Upper lobe of left lung (tissue), 6 donors: ENCODE results near the gene SMCHD1. TPM values are rescaled to one million over a fixed set of nuclear protein-coding genes. Genes with fewer than 3 reads are reported as not detected.
A peak's percentile ranks its signal among the peaks of the same experiment; 100 is the strongest.
"Not testable (repeated sequence)": the region's sequence is repeated elsewhere in the genome, so short reads cannot be mapped to it uniquely, and the experiment has no call there.

Experiments
- ATAC-seq, 2 donors: fragments of 200-7000 bp; cut with Tn5 transposase; one replicate each; pipeline ENCODE4 v1.9.1; 2022; ENCODE audit warnings: mild to moderate bottlenecking in 2 of 2, moderate library complexity in 2 of 2; ENCODE audit not compliant: low FRiP score in 2 of 2
- DNase-seq, 2 donors: peaks; one replicate each; pipeline ENCODE4 v3.0.0-alpha.2; 2019 to 2020
- H3K27ac ChIP-seq, 4 donors: fragments of 200-600 bp; sonication (generic); one replicate each; pipeline ENCODE4 v1.5.1; 2016 to 2019
- H3K27me3 ChIP-seq, 4 donors: fragments of 200-600 bp; sonication (generic); one replicate each; pipeline ENCODE4 v1.5.1; 2017 to 2019
- H3K36me3 ChIP-seq, 4 donors: fragments of 200-600 bp; sonication (generic); one replicate each; pipeline ENCODE4 v1.5.1; 2016 to 2019
- H3K4me1 ChIP-seq, 4 donors: fragments of 200-600 bp; sonication (generic); one replicate each; pipeline ENCODE4 v1.5.1; 2018 to 2019
- H3K4me3 ChIP-seq, 4 donors: fragments of 200-600 bp; sonication (generic); one replicate each; pipeline ENCODE4 v1.5.1; 2017 to 2019; ENCODE audit warnings: mild to moderate bottlenecking in 2 of 4, moderate library complexity in 1 of 4
- H3K9me3 ChIP-seq, 4 donors: fragments of 200-600 bp; sonication (generic); one replicate each; pipeline ENCODE4 v1.5.1; 2018 to 2019
- EP300 ChIP-seq, 4 donors: sonication (generic); formaldehyde crosslinking; IDR thresholded peaks; one replicate each; pipeline ENCODE4 v1.5.1; 2017; ENCODE audit warnings: antibody characterized with exemption in 4 of 4, control low read depth in 2 of 4
- POLR2A ChIP-seq, 4 donors: fragments of 450-650 bp; IDR thresholded peaks; one replicate each; pipeline ENCODE4 v1.5.1; 2016 to 2017; ENCODE audit warnings: antibody characterized with exemption in 4 of 4, mild to moderate bottlenecking in 2 of 4
- POLR2AphosphoS5 ChIP-seq, 2 donors: sonication (generic); formaldehyde crosslinking; IDR thresholded peaks; one replicate each; pipeline ENCODE4 v1.5.1; 2017; ENCODE audit warnings: antibody characterized with exemption in 2 of 2
- WGBS, 2 donors: methylation state at CpG; one replicate each; pipeline ENCODE4 v1.1.5; 2017 to 2018; 5-methylcytosine and 5-hydroxymethylcytosine counted together
- total RNA-seq, 6 donors: library from RNA; depleted of rRNA in 4 of 6; stranded (reverse); fragments of >200 nt in 4 of 6; gene quantifications; one replicate each; pipeline versions ENCODE4 v1.1.0 to v1.2.1, GENCODE V29; 2016 to 2021
- TF ChIP-seq, protein P1 (sequence below), 6 experiments: fragments of 450-650 bp in 4 of 6; fragments of 200-600 bp in 2 of 6; sonication (generic) in 2 of 6; IDR thresholded peaks; one replicate each; pipeline ENCODE4 v1.5.1; 2016 to 2019; ENCODE audit warnings: antibody characterized with exemption in 6 of 6
- donor health status: DM: no; HTN: no; CAD: no; lungs with moderate emphysema.
- donor health status: DM: no; HTN: yes; CAD: no; lungs with severe emphysema.

SMCHD1 gene
- total RNA-seq, 6 donors from 2014 or later: 39.2 to 157 (median 58.9) TPM

DNA sequence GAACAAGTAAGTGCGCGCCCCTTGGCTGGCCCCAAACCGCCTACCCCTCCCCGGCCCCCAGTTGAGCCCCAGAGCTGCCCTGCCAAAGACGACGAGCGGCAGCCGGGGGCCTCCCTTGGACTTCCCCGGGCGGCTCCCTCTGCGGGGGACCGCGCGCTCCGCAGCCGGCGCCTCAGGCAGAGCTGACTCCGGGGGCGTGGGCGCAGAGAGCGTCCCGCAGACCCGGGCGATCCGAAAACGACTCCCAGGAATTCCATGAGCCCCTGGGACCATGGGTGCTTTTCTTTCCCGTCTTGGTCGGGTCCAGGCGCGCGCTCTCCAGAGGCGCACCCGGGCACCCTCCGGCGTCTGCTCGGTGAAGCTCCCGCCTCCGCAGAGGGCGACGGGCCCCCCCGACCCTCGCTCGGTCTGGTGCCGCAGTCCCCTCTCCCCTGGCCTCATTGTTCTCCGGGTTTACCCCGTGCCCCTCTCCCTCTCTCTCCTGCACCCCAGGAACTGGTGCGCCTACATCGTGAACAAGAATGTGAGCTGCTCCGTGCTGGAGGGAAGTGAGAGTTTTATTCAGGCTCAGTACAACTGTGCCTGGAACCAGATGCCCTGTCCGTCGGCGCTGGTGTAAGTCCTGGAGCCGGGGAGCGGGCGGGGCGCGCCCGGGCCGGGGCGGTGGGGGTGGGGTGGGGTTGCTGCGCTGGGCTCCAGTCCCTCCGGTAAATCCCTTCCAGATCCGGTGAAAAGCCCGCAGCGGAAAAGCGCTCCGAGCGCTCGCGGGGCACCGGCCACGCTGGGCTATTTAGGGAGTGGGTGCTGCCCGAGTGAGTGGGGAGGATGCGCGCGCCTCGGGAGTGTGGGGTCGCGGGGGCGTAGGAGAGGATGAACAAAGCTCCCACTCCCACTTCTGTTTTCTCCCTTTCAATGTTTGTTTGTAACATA lies 192.1 kb downstream of the SMCHD1 start:
- ATAC-seq (peak; percentile 17 to 67), DNase-seq (peak in 1 of 2 donors; percentile 88)
- H3K4me1 ChIP-seq: peaks cover 15 to 35% (median 22%) of the 10 kb centered on the region in 4 donors
- TF ChIP-seq, protein P1, sequence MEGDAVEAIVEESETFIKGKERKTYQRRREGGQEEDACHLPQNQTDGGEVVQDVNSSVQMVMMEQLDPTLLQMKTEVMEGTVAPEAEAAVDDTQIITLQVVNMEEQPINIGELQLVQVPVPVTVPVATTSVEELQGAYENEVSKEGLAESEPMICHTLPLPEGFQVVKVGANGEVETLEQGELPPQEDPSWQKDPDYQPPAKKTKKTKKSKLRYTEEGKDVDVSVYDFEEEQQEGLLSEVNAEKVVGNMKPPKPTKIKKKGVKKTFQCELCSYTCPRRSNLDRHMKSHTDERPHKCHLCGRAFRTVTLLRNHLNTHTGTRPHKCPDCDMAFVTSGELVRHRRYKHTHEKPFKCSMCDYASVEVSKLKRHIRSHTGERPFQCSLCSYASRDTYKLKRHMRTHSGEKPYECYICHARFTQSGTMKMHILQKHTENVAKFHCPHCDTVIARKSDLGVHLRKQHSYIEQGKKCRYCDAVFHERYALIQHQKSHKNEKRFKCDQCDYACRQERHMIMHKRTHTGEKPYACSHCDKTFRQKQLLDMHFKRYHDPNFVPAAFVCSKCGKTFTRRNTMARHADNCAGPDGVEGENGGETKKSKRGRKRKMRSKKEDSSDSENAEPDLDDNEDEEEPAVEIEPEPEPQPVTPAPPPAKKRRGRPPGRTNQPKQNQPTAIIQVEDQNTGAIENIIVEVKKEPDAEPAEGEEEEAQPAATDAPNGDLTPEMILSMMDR (IDR thresholded peaks at IDR 0.05): no peak
- no peak for TF ChIP-seq POLR2AphosphoS5 (IDR thresholded peaks at IDR 0.05)
- no peak for TF ChIP-seq EP300 (IDR thresholded peaks at IDR 0.05)
- TF ChIP-seq POLR2A (IDR thresholded peaks at IDR 0.05): no peak
- H3K27ac ChIP-seq: peak overlapping the region; percentile 54 to 85 (median 82)
- WGBS, 2 donors: 0% methylated on average over 14 to 54 of the region's 80 CpGs
- no peaks in the 10 kb centered on the region for H3K9me3 ChIP-seq
- no peaks in the 10 kb centered on the region for H3K36me3 ChIP-seq
- H3K27me3 ChIP-seq: peaks cover 0 to 13% (median 8%) of the 10 kb centered on the region in 4 donors
- peak overlapping the region; percentile 15 to 58 (median 54) for H3K4me3 ChIP-seq

DNA sequence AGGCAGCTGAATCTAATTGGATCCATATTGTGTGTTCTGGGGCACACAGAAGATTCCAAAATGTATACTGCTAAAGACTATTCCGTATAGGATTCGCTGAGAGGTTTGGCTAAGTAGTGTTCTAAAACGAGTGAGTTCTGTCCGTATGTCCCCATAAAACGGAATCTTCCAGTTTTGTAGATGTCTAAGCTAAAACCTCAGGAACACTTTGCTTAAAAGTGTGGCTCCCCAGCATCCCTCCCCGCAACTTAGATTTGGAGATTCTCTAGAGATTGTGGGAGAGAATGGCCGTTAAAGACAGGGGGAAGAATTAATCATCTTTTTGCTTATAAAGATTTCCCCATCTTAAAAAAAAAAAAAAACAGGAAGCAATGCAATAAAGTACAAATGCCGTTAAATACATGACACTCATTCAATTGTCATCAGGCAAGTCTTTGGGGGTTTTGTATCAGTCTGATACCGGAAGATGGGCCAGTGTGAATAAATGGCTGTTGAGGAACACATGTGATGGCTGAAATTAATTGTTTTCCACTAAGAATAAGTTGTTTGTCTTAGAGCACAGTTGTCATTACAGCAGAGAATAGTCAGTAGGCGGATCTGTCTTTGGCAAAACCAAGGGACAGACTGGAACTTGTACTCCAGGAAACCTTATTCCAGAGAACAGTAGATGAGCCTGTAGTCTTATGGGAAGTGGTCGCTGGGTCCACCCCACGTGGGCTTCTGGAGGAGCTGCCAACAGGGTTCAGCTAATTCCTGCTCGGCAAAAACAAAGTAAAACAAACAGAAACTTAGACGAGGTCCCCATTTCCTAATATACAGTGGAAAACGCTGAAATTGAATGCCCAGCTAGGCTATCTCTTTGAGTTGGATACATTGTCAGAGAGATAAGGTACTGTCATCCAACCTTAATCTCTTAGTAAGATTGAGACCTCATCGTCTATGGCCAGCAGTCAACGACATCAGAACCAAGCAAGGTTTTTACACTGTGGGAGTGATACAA lies 193.0 kb downstream of the SMCHD1 start:
- ATAC-seq (no peak), DNase-seq (no peak)
- peaks cover 0 to 13% (median 8%) of the 10 kb centered on the region in 4 donors for H3K27me3 ChIP-seq
- 23 to 26% methylated on average over 17 of the region's 17 CpGs for WGBS, 2 donors
- H3K9me3 ChIP-seq: no peaks in the 10 kb centered on the region
- peak overlapping the region in 3 of 4 donors; percentile 53 to 58 (median 54) for H3K4me3 ChIP-seq
- H3K36me3 ChIP-seq: no peaks in the 10 kb centered on the region
- H3K4me1 ChIP-seq: peaks cover 15 to 35% (median 22%) of the 10 kb centered on the region in 4 donors
- H3K27ac ChIP-seq: peak overlapping the region; percentile 54 to 85 (median 82)
- TF ChIP-seq EP300 (IDR thresholded peaks at IDR 0.05) (no peak), POLR2A (IDR thresholded peaks at IDR 0.05) (no peak), POLR2AphosphoS5 (IDR thresholded peaks at IDR 0.05) (no peak)
- TF ChIP-seq, protein P1 (IDR thresholded peaks at IDR 0.05): no peak

DNA sequence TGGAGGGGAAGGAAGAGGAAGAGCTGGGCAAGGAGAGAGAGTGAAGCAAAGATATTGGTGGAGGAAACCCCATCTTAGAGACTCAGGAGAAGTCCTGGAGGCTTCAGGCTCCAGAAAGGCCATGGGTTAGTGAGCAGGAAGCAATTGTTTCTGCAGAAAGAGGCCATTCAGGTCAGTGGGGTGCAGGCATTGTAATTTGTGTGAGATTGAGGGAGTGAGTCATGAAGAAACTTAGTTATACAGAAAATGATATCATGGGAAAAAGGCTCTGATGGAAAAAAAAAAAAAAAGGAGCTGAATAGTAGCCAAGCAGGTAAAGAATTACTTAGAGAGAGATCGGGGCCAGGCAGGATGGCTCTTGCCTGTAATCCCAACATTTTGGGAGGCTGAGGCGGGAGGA lies 195.3 kb downstream of the SMCHD1 start:
- 97 to 100% methylated on average over 2 of the region's 2 CpGs for WGBS, 2 donors
- H3K27me3 ChIP-seq: peaks cover 0 to 13% (median 8%) of the 10 kb centered on the region in 4 donors
- ATAC-seq: no peak

DNA sequence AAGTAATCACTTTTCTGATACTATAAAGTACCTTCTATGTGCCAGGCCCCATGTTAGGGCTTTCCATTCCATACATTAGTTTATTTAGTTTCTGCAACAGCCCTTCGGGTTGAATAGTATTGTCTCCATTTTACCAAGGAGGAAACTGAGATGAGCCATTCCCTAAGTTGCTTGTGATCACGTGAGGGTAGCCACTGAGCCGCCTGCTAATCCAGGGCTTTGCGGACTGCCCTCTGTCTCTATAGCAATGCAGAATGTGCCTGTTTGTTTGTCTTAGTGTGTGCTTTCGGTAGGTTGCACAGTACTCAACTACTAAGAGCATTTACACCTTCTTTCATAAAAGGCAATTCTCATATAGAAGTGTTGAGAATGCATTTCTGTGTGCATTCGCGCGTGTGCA lies 196.2 kb downstream of the SMCHD1 start:
- no peaks in the 10 kb centered on the region for H3K9me3 ChIP-seq
- TF ChIP-seq POLR2AphosphoS5 (IDR thresholded peaks at IDR 0.05): no peak
- no peak for TF ChIP-seq EP300 (IDR thresholded peaks at IDR 0.05)
- TF ChIP-seq POLR2A (IDR thresholded peaks at IDR 0.05): no peak
- H3K27me3 ChIP-seq: peaks cover 0 to 11% (median 7%) of the 10 kb centered on the region in 4 donors
- H3K4me3 ChIP-seq: no peak overlapping the region
- H3K4me1 ChIP-seq: peaks cover 14 to 30% (median 18%) of the 10 kb centered on the region in 4 donors
- WGBS, 2 donors: 93 to 96% methylated on average over 8 of the region's 8 CpGs
- DNase-seq (no peak), ATAC-seq (no peak)
- H3K27ac ChIP-seq: no peak overlapping the region
- H3K36me3 ChIP-seq: no peaks in the 10 kb centered on the region

More for the DNA sequence above, 195.3 kb downstream of the SMCHD1 start:
- H3K9me3 ChIP-seq: no peaks in the 10 kb centered on the region
- H3K36me3 ChIP-seq: no peaks in the 10 kb centered on the region
- DNase-seq: no peak
- H3K27ac ChIP-seq: no peak overlapping the region
- TF ChIP-seq, protein P1 (IDR thresholded peaks at IDR 0.05): no peak
- TF ChIP-seq POLR2A (IDR thresholded peaks at IDR 0.05) (no peak), EP300 (IDR thresholded peaks at IDR 0.05) (no peak), POLR2AphosphoS5 (IDR thresholded peaks at IDR 0.05) (no peak)
- H3K4me3 ChIP-seq: no peak overlapping the region
- peaks cover 17 to 35% (median 23%) of the 10 kb centered on the region in 4 donors for H3K4me1 ChIP-seq

DNA sequence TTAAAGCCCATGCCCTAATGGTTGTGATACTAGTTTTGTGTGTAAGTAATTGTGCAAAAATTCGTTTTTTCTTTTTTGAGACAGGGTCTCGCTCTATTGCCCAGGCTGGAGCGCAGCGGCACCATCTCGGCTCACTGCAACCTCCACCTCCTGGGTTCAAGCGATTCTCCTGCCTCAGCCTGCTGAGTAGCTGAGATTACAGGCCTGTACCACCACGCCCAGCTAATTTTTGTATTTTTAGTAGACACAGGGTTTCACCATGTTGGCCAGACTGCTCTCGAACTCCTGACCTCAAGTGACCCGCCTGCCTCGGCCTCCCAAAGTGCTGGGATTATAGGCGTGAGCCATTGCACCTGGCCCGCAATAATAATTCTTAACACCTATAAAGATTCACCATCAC lies 196.9 kb downstream of the SMCHD1 start:
- H3K4me3 ChIP-seq, DNase-seq, H3K9me3 ChIP-seq, H3K27me3 ChIP-seq, H3K36me3 ChIP-seq, H3K27ac ChIP-seq, ATAC-seq: not testable (repeated sequence)
- WGBS, 2 donors: 93% methylated on average over 12 of the region's 12 CpGs
- H3K4me1 ChIP-seq: peaks cover 14 to 29% (median 19%) of the 10 kb centered on the region in 4 donors
